DND-41 (cell line): Measurements from ENCODE around the gene MPST.

Experiments
- ATAC-seq: fragments of 200-7000 bp; cut with Tn5 transposase; 3 replicates; pipeline ENCODE4 v1.9.1; 2021; ENCODE audit warnings: low read depth; ENCODE audit not compliant: insufficient read depth
- DNase-seq: peaks from one replicate; pipeline ENCODE4 v3.0.0-alpha.2; 2020
- H2AFZ ChIP-seq: 2 replicates; pipeline ENCODE4 v1.6.0; 2012; ENCODE audit warnings: low read depth, low read length
- H3K27ac ChIP-seq: 2 replicates; pipeline ENCODE4 v1.5.1; 2012; ENCODE audit warnings: low read length, inconsistent platforms
- H3K27me3 ChIP-seq: fragments of 200-600 bp; sonication (generic); 2 replicates; pipeline ENCODE4 v1.6.0; 2012; ENCODE audit warnings: low read length, mild to moderate bottlenecking, inconsistent platforms; ENCODE audit not compliant: insufficient read depth, poor library complexity
- H3K36me3 ChIP-seq: 2 replicates; pipeline ENCODE4 v1.5.1; 2012; ENCODE audit warnings: low read length, inconsistent platforms; ENCODE audit not compliant: insufficient read depth
- H3K4me1 ChIP-seq: 2 replicates; pipeline ENCODE4 v1.5.1; 2012; ENCODE audit warnings: mild to moderate bottlenecking, low read length; ENCODE audit not compliant: insufficient read depth
- H3K4me2 ChIP-seq: 2 replicates; pipeline ENCODE4 v1.6.0; 2012; ENCODE audit warnings: mild to moderate bottlenecking, moderate library complexity, low read length, inconsistent platforms; ENCODE audit not compliant: insufficient read depth
- H3K4me3 ChIP-seq, 2 experiments: fragments of 200-600 bp in 1 of 2; shearing (Covaris generic) in 1 of 2; 2 replicates each; pipeline ENCODE4 v1.5.1; 2012 to 2016; ENCODE audit warnings: inconsistent platforms in 2 of 2, low read length in 2 of 2, mild to moderate bottlenecking in 2 of 2, low read depth in 1 of 2, moderate library complexity in 1 of 2
- H3K79me2 ChIP-seq: 2 replicates; pipeline ENCODE4 v1.6.0; 2012; ENCODE audit warnings: low read length, inconsistent platforms; ENCODE audit not compliant: insufficient read depth
- H3K9ac ChIP-seq: 2 replicates; pipeline ENCODE4 v1.6.0; 2012; ENCODE audit warnings: low read depth, mild to moderate bottlenecking, inconsistent platforms, low read length, moderate library complexity
- H3K9me3 ChIP-seq: 2 replicates; pipeline ENCODE4 v1.5.1; 2012; ENCODE audit warnings: low read length, moderate library complexity, mild to moderate bottlenecking, inconsistent platforms; ENCODE audit not compliant: insufficient read depth, severe bottlenecking
- H4K20me1 ChIP-seq: 2 replicates; pipeline ENCODE4 v1.6.0; 2012; ENCODE audit warnings: low read length; ENCODE audit not compliant: insufficient read depth
- EZH2 ChIP-seq: IDR thresholded peaks from 3 replicates; pipeline ENCODE4 v1.6.1; 2012; ENCODE audit warnings: borderline replicate concordance, low read depth, mild to moderate bottlenecking, moderate library complexity, low read length, inconsistent platforms; ENCODE audit not compliant: severe bottlenecking
- TF ChIP-seq, protein P1 (sequence below): IDR thresholded peaks from 2 replicates; pipeline ENCODE4 v1.5.1; 2012; ENCODE audit warnings: borderline replicate concordance, low read length, moderate library complexity, mild to moderate bottlenecking; ENCODE audit not compliant: poor library complexity, severe bottlenecking; ENCODE audit errors: extremely low read depth

Gene MPST

GRCh38 chr22:37061611-37062375 lies 42.3 kb downstream of the MPST start:
- Histone ChIP-seq H3K9me3 (no peaks in the 10 kb centered on the region), H3K4me3 (no peak overlapping the region), H3K9ac (no peak overlapping the region), H3K36me3 (peaks cover 34% of the 10 kb centered on the region), H3K4me1 (no peaks in the 10 kb centered on the region), H3K27me3 (no peaks in the 10 kb centered on the region), H3K27ac (no peak overlapping the region), H3K79me2 (no peaks in the 10 kb centered on the region), H4K20me1 (peaks cover 12% of the 10 kb centered on the region; the same call in 1 of the 2 replicates), H2AFZ (no peak overlapping the region), H3K4me2 (no peak overlapping the region)
- TF ChIP-seq EZH2: no peak
- TF ChIP-seq, protein P1, sequence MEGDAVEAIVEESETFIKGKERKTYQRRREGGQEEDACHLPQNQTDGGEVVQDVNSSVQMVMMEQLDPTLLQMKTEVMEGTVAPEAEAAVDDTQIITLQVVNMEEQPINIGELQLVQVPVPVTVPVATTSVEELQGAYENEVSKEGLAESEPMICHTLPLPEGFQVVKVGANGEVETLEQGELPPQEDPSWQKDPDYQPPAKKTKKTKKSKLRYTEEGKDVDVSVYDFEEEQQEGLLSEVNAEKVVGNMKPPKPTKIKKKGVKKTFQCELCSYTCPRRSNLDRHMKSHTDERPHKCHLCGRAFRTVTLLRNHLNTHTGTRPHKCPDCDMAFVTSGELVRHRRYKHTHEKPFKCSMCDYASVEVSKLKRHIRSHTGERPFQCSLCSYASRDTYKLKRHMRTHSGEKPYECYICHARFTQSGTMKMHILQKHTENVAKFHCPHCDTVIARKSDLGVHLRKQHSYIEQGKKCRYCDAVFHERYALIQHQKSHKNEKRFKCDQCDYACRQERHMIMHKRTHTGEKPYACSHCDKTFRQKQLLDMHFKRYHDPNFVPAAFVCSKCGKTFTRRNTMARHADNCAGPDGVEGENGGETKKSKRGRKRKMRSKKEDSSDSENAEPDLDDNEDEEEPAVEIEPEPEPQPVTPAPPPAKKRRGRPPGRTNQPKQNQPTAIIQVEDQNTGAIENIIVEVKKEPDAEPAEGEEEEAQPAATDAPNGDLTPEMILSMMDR: no peak
- DNase-seq (no peak), ATAC-seq (no peak)

DNA sequence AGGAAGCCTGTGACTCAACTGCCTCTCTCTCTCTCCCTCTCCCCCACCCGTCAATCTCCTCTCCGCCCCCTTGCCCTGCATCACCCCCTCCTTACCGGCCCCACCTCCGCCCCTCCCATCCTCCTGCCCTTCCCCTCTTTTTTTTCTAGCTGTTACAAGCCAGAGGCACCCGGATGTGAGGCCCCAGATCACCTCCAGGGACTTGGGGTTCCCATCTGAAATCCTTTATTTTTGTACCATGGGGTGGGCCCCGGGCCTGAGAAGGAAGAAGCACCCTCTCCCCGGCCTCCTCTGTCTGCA lies 42.8 kb downstream of the MPST start:
- no peaks in the 10 kb centered on the region for H3K27me3 ChIP-seq
- H3K4me3 ChIP-seq: no peak overlapping the region
- H3K9me3 ChIP-seq: no peaks in the 10 kb centered on the region
- no peak for ATAC-seq
- DNase-seq: no peak
- H3K36me3 ChIP-seq: peaks cover 29% of the 10 kb centered on the region
- no peak overlapping the region for H3K27ac ChIP-seq
- no peak overlapping the region for H2AFZ ChIP-seq
- no peak for TF ChIP-seq EZH2
- TF ChIP-seq, protein P1: no peak
- no peaks in the 10 kb centered on the region for H3K4me1 ChIP-seq
- no peaks in the 10 kb centered on the region for H3K79me2 ChIP-seq
- peaks cover 12% of the 10 kb centered on the region; the same call in 1 of the 2 replicates for H4K20me1 ChIP-seq
- H3K4me2 ChIP-seq: no peak overlapping the region
- no peak overlapping the region for H3K9ac ChIP-seq

DNA sequence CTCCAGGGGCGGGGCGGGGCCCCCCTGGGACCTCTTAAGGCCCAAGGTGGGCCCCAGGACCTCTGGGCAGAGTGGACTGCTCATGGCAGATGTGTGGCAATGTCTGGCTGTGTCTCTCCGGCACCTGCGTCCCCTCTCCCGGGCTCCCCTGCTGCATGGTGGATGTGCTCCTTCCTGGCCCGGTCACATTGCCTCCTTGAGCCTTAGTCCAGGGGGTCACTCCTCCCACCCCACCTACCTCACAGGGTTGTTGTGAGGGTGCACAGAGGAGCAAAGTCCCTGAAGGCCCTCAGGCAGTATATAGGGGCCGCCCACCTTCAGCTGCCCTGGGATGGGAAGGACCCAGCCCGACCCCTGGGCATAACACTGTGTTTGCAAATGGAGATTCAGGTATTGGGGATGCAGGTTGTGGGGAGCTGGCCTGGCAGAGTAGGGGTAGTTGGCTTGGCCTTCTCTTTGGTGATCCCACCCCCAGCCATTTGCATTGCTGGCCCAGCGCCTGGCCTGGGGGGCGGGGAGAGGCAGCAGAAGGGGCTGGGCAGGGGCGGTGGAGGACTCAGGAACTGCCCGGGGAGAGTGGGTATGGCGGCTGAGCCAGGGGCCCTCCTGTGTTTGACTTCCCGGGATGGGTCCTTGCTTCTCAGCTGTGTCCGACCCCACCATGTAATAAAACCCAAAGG lies 43.3 kb downstream of the MPST start:
- Histone ChIP-seq H4K20me1 (peaks cover 9% of the 10 kb centered on the region; the same call in 1 of the 2 replicates), H3K27ac (no peak overlapping the region), H3K36me3 (peaks cover 24% of the 10 kb centered on the region), H3K4me3 (no peak overlapping the region), H3K4me1 (no peaks in the 10 kb centered on the region), H3K27me3 (no peaks in the 10 kb centered on the region), H3K4me2 (no peak overlapping the region), H2AFZ (no peak overlapping the region), H3K79me2 (no peaks in the 10 kb centered on the region), H3K9ac (no peak overlapping the region), H3K9me3 (no peaks in the 10 kb centered on the region)
- DNase-seq: no peak
- ATAC-seq: no peak
- TF ChIP-seq, protein P1: no peak
- TF ChIP-seq EZH2: no peak
